Measurements from ENCODE around the gene IFT57. TPM values are rescaled to one million over a fixed set of nuclear protein-coding genes. Genes with fewer than 3 reads are reported as not detected.

The IFT57 gene
- total RNA-seq, 1 donor from 2014 or later: 43.1 TPM

- no peak for TF ChIP-seq CTCF (IDR thresholded peaks at IDR 0.05; ENCODE audit: unreplicated experiment)
- Mint-ChIP-seq H3K27me3 (ENCODE audit: low read depth) (no peaks in the 10 kb centered on the region), H3K4me1 (no peaks in the 10 kb centered on the region), H3K4me3 (no peak overlapping the region), H3K9me3 (peaks cover under 1% of the 10 kb centered on the region), H3K36me3 (peaks cover 10% of the 10 kb centered on the region), H3K27ac (no peak overlapping the region)
- no peak for DNase-seq (ENCODE audit: low spot score in 2 of 2, unreplicated experiment in 2 of 2)
Measured at GRCh38 chr3:108200578-108200977, 21.6 kb downstream of the IFT57 start.

- Mint-ChIP-seq H3K9me3 (peaks cover 6% of the 10 kb centered on the region), H3K36me3 (peaks cover 16% of the 10 kb centered on the region)
Measured at GRCh38 chr3:108200024-108200423, 22.2 kb downstream of the IFT57 start.

DNA sequence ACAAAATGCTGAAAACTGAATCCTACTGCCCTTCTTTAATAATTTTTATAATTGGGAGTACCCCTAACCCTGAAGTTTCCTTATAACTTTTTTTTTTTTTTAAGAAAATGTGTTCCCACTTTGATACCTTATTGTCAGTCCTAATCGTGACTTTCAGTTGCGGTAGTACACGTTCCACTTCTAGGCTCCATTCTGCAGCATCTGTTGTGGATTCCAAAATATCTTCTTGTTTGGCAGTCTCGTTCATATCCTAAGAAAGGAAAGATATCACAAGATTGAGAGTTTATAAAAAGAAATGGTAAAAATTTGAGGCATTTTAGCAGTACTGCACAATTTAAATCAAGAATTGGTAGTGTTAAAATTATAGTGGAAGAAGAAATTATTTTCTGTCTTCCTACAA lies 30.8 kb downstream of the IFT57 start:
- no peak for DNase-seq (ENCODE audit: low spot score in 2 of 2, unreplicated experiment in 2 of 2)
- H3K9me3 Mint-ChIP-seq: peaks cover 14% of the 10 kb centered on the region
- H3K27me3 Mint-ChIP-seq (ENCODE audit: low read depth): no peaks in the 10 kb centered on the region
- TF ChIP-seq CTCF (IDR thresholded peaks at IDR 0.05; ENCODE audit: unreplicated experiment): no peak
- H3K27ac Mint-ChIP-seq: no peak overlapping the region
- peaks cover 38% of the 10 kb centered on the region for H3K36me3 Mint-ChIP-seq
- no peaks in the 10 kb centered on the region for H3K4me1 Mint-ChIP-seq
- no peak overlapping the region for H3K4me3 Mint-ChIP-seq

More at GRCh38 chr3:108200024-108200423, 22.2 kb downstream of the IFT57 start:
- TF ChIP-seq CTCF (IDR thresholded peaks at IDR 0.05; ENCODE audit: unreplicated experiment): no peak
- no peaks in the 10 kb centered on the region for H3K27me3 Mint-ChIP-seq (ENCODE audit: low read depth)
- no peak overlapping the region for H3K4me3 Mint-ChIP-seq
- H3K27ac Mint-ChIP-seq: no peak overlapping the region
- H3K4me1 Mint-ChIP-seq: no peaks in the 10 kb centered on the region
- DNase-seq (ENCODE audit: low spot score in 2 of 2, unreplicated experiment in 2 of 2): no peak

- peaks cover 19% of the 10 kb centered on the region for H3K9me3 Mint-ChIP-seq
- H3K4me1 Mint-ChIP-seq: no peaks in the 10 kb centered on the region
- TF ChIP-seq CTCF (IDR thresholded peaks at IDR 0.05; ENCODE audit: unreplicated experiment): no peak
- no peaks in the 10 kb centered on the region for H3K27me3 Mint-ChIP-seq (ENCODE audit: low read depth)
- DNase-seq (ENCODE audit: low spot score in 2 of 2, unreplicated experiment in 2 of 2): no peak
- H3K27ac Mint-ChIP-seq: no peak overlapping the region
- peaks cover 43% of the 10 kb centered on the region for H3K36me3 Mint-ChIP-seq
- H3K4me3 Mint-ChIP-seq: no peak overlapping the region
Measured at GRCh38 chr3:108190346-108190745, 31.9 kb downstream of the IFT57 start.

GRCh38 chr3:108189440-108189839 lies 32.8 kb downstream of the IFT57 start:
- no peak for TF ChIP-seq CTCF (IDR thresholded peaks at IDR 0.05; ENCODE audit: unreplicated experiment)
- no peak overlapping the region for H3K27ac Mint-ChIP-seq

GRCh38 chr3:108185536-108185935 lies 36.7 kb downstream of the IFT57 start:
- Mint-ChIP-seq H3K36me3 (peaks cover 35% of the 10 kb centered on the region), H3K9me3 (peaks cover 15% of the 10 kb centered on the region), H3K27ac (no peak overlapping the region), H3K27me3 (ENCODE audit: low read depth) (no peaks in the 10 kb centered on the region), H3K4me3 (no peak overlapping the region), H3K4me1 (peaks cover 4% of the 10 kb centered on the region)
- no peak for TF ChIP-seq CTCF (IDR thresholded peaks at IDR 0.05; ENCODE audit: unreplicated experiment)
- no peak for DNase-seq (ENCODE audit: low spot score in 2 of 2, unreplicated experiment in 2 of 2)

More at GRCh38 chr3:108189440-108189839, 32.8 kb downstream of the IFT57 start:
- Mint-ChIP-seq H3K4me3 (no peak overlapping the region), H3K36me3 (peaks cover 43% of the 10 kb centered on the region), H3K27me3 (ENCODE audit: low read depth) (no peaks in the 10 kb centered on the region), H3K9me3 (peaks cover 16% of the 10 kb centered on the region), H3K4me1 (no peaks in the 10 kb centered on the region)
- DNase-seq (ENCODE audit: low spot score in 2 of 2, unreplicated experiment in 2 of 2): no peak
